Measurements from ENCODE around the gene RYR2. TPM values are rescaled to one million over a fixed set of nuclear protein-coding genes. Genes with fewer than 3 reads are reported as not detected.

The RYR2 gene
- total and polyA plus RNA-seq, 2 of the 8 experiments (the other 6 are each of a cell fraction or from before 2014, with no cell fraction given): 1.3 to 4.4 TPM

DNA sequence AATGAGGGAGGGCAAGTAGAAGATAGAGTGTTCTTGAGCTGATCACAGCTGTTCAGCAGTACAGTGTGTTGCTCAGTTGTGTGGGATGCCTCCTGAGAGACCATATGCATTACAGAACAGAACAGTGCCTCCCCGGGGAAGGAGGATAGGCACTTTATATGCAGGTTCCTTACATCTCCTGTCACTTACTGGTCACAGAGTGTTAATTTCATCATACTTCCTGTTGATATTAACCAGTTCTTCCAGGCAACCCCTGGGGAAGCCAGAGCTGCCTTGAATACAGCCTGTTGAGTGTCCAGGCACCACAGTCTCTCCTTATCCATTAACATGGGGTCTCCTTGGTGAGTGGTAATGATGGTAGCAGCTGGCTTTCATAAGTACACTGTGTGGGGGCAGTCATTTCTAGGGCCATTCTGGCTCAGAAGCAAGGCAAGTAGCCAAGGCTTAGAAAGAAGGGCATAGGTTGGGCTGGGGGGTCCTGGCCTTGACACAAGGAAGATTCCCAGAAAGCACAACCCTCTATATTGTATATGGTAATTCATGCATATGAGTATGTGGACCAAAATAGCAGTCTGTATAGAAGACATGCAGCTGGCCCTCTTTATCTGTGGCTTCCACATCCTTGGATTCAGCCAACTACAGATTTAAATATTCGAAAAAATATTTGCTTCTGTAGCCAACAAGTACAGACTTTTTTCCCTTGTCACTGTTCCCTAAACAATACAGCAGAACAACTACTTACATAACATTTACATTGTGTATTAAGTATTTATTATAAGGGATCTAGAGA is 706.4 kb downstream of the RYR2 start:
- H3K18ac ChIP-seq (ENCODE audit: extremely low read depth, low read length): 0 out of 2 replicates have a peak overlapping the region, but pooled peaks have one; percentile 39
- no peak overlapping the region for H3K4me3 ChIP-seq (ENCODE audit: extremely low read depth in 1 of 4, insufficient read depth in 2 of 4, low read depth in 3 of 4, low read length in 4 of 4)
- H3K27ac ChIP-seq (ENCODE audit: low read depth, low read length): no peak overlapping the region
- H2BK15ac ChIP-seq (ENCODE audit: low read length): no peak overlapping the region
- H3K4ac ChIP-seq (replicated peaks; ENCODE audit: insufficient read length, low read depth, low read length): no peak overlapping the region
- no peak for DNase-seq (ENCODE audit: low read depth in 1 of 2, low spot score in 2 of 2)
- no peaks in the 10 kb centered on the region for H3K79me1 ChIP-seq (ENCODE audit: low read depth, low read length)
- H3K4me2 ChIP-seq (ENCODE audit: insufficient read depth in 1 of 2, low read depth in 2 of 2, low read length in 2 of 2): no peak overlapping the region
- no peaks in the 10 kb centered on the region for H3K79me2 ChIP-seq (ENCODE audit: control insufficient read depth in 1 of 2, insufficient read depth in 2 of 2, low read length in 2 of 2)
- H3K56ac ChIP-seq (replicated peaks; ENCODE audit: insufficient read length, low read depth, low read length): no peak overlapping the region
- H4K5ac ChIP-seq (ENCODE audit: insufficient read length, low read depth, low read length): no peak overlapping the region
- 0 out of 2 replicates have a peak overlapping the region, but pooled peaks have one; percentile 2 for H2BK5ac ChIP-seq (ENCODE audit: low read depth, low read length)
- H3K23ac ChIP-seq (ENCODE audit: insufficient read length): no peak overlapping the region
- H2BK12ac ChIP-seq (ENCODE audit: low read depth, low read length): no peak overlapping the region
- no peaks in the 10 kb centered on the region for H3K36me3 ChIP-seq (ENCODE audit: control insufficient read depth in 2 of 4, insufficient read depth in 4 of 4, low read length in 3 of 4)
- H2AFZ ChIP-seq (ENCODE audit: low read length): no peak overlapping the region
- CTCF ChIA-PET (ENCODE audit: partially characterized antibody): interaction anchor here (1.1 to 1.6 kb wide), 3 partner anchors 9 to 11 kb away, joined by 4 to 6 read pairs (median 4); no protein-coding TSS in a partner anchor
- no peak overlapping the region for H4K8ac ChIP-seq (ENCODE audit: extremely low read depth, insufficient read depth, low read length)
- H3K27me3 ChIP-seq (replicated peaks in 1 of 4; ENCODE audit: control insufficient read depth in 3 of 4, extremely low read depth in 1 of 4, insufficient read depth in 3 of 4, low read length in 3 of 4): no peaks in the 10 kb centered on the region
- H2BK20ac ChIP-seq (ENCODE audit: low read length): no peak overlapping the region
- H4K91ac ChIP-seq (replicated peaks; ENCODE audit: insufficient read length, low read length): no peak overlapping the region
- 87% methylated on average over 2 of the region's 2 CpGs; no CpG with 5 or more reads in 1 of the 2 experiments for WGBS, 2 experiments (ENCODE audit: extremely low coverage in 1 of 2, insufficient coverage in 1 of 2, insufficient read length in 1 of 2, insufficient replicate concordance in 2 of 2, low coverage in 1 of 2, low lambda C conversion rate in 2 of 2, missing lambda C conversion rate in 1 of 2)
- H3K23me2 ChIP-seq (ENCODE audit: low read depth, low read length): no peaks in the 10 kb centered on the region
- 0 out of 2 replicates have a peak overlapping the region, but pooled peaks have one; percentile 39 for H2AK5ac ChIP-seq (ENCODE audit: low read depth, low read length)
- POLR2A ChIA-PET (ENCODE audit: partially characterized antibody): interaction anchor here (1.0 kb wide), 1 partner anchor 9 kb away, joined by 3 read pairs; no protein-coding TSS in a partner anchor
- peaks cover 0 to 3% (median 0%) of the 10 kb centered on the region in 4 experiments; a peak in 2 of 7 replicates for H3K4me1 ChIP-seq (replicated peaks in 1 of 4; ENCODE audit: control insufficient read depth in 3 of 4, insufficient read depth in 4 of 4, low read length in 3 of 4)
- no peaks in the 10 kb centered on the region for H3K9me3 ChIP-seq (ENCODE audit: insufficient read depth in 2 of 2, low read depth in 1 of 2, low read length in 1 of 2)
- H4K20me1 ChIP-seq (replicated peaks in 1 of 2; ENCODE audit: control insufficient read depth in 1 of 2, insufficient read depth in 2 of 2, low read length in 2 of 2): no peaks in the 10 kb centered on the region
- no peak overlapping the region for H3K14ac ChIP-seq (ENCODE audit: insufficient read length)
- H2BK120ac ChIP-seq (replicated peaks; ENCODE audit: low read depth, low read length): no peak overlapping the region
- no peak for FAIRE-seq
- H3K9ac ChIP-seq (replicated peaks in 1 of 4; ENCODE audit: extremely low read depth in 1 of 4, low read depth in 3 of 4, low read length in 3 of 4): no peak overlapping the region
- TF ChIP-seq YY1 (IDR thresholded peaks at IDR 0.05; ENCODE audit: low read depth, low read length) (no peak), HDAC6 (IDR thresholded peaks at IDR 0.05; ENCODE audit: low read depth, low read length) (no peak), RFX5 (IDR thresholded peaks at IDR 0.05; ENCODE audit: borderline replicate concordance, low read depth, low read length) (no peak), SP1 (IDR thresholded peaks at IDR 0.05; ENCODE audit: low read depth, low read length) (no peak), BACH1 (IDR thresholded peaks at IDR 0.05; ENCODE audit: low read length) (no peak), TAF1 (IDR thresholded peaks at IDR 0.05; ENCODE audit: low read depth, low read length) (no peak), MAFK (IDR thresholded peaks at IDR 0.05; ENCODE audit: low read depth, low read length) (no peak), FOSL1 (IDR thresholded peaks at IDR 0.05; ENCODE audit: insufficient read depth, low read depth, low read length) (no peak), RAD21 (IDR thresholded peaks at IDR 0.05 in 1 of 2, conservative IDR thresholded peaks at IDR 0.05 in 1 of 2; ENCODE audit: low read depth in 2 of 2, low read length in 2 of 2) (no peak), CHD2 (IDR thresholded peaks at IDR 0.05; ENCODE audit: low read length) (no peak), JUND (IDR thresholded peaks at IDR 0.05; ENCODE audit: low read length) (no peak), TBP (IDR thresholded peaks at IDR 0.05; ENCODE audit: low read depth, low read length) (no peak), CHD1 (IDR thresholded peaks at IDR 0.05; ENCODE audit: low read depth, low read length) (no peak), ASH2L (IDR thresholded peaks at IDR 0.05; ENCODE audit: low read length) (no peak)
